MM.1S (cell line): ENCODE measurements around the gene CLRN3.

Experiments used
- DNase-seq: peaks from one replicate; pipeline ENCODE4 v3.0.0-alpha.2; 2015
- H2AFZ ChIP-seq: fragments of 300-600 bp; sonication (generic); 2 replicates; pipeline ENCODE4 v1.6.0; 2016; ENCODE audit warnings: antibody characterized with exemption, low read length
- H3F3A ChIP-seq: fragments of 300-600 bp; sonication (generic); 2 replicates; pipeline ENCODE4 v1.6.1; 2016; ENCODE audit warnings: mild to moderate bottlenecking, antibody characterized with exemption, low read length, moderate library complexity, mixed read lengths; ENCODE audit not compliant: insufficient read depth
- H3K27ac ChIP-seq: fragments of 300-600 bp; sonication (generic); 2 replicates; pipeline ENCODE4 v1.5.1; 2016; ENCODE audit warnings: mild to moderate bottlenecking, low read length
- H3K27me3 ChIP-seq: fragments of 300-600 bp; sonication (generic); replicated peaks from 2 replicates; pipeline ENCODE4 v1.6.0; 2016; ENCODE audit warnings: low read length; ENCODE audit not compliant: insufficient read depth
- H3K36me3 ChIP-seq: fragments of 300-600 bp; sonication (generic); replicated peaks from 2 replicates; pipeline ENCODE4 v1.6.1; 2016; ENCODE audit warnings: mild to moderate bottlenecking, low read length, mixed read lengths; ENCODE audit not compliant: insufficient read depth
- H3K4me1 ChIP-seq: fragments of 300-600 bp; sonication (generic); 2 replicates; pipeline ENCODE4 v1.6.1; 2016; ENCODE audit warnings: low read length, mixed read lengths
- H3K4me2 ChIP-seq: fragments of 300-600 bp; sonication (generic); 2 replicates; pipeline ENCODE4 v1.6.0; 2016; ENCODE audit warnings: low read depth, low read length
- H3K4me3 ChIP-seq: fragments of 300-600 bp; sonication (generic); 2 replicates; pipeline ENCODE4 v1.5.1; 2016; ENCODE audit warnings: low read length, mixed read lengths
- H3K79me2 ChIP-seq: fragments of 300-600 bp; sonication (generic); 2 replicates; pipeline ENCODE4 v1.6.1; 2016; ENCODE audit warnings: mixed run types, low read length, mixed read lengths
- H3K9ac ChIP-seq: fragments of 300-600 bp; sonication (generic); 2 replicates; pipeline ENCODE4 v1.6.1; 2016; ENCODE audit warnings: low read length, mixed read lengths
- H3K9me2 ChIP-seq: fragments of 300-600 bp; sonication (generic); replicated peaks from 2 replicates; pipeline ENCODE4 v1.6.1; 2016; ENCODE audit warnings: mild to moderate bottlenecking, low read length, mixed read lengths; ENCODE audit not compliant: insufficient read depth
- H3K9me3 ChIP-seq: fragments of 300-600 bp; sonication (generic); replicated peaks from 2 replicates; pipeline ENCODE4 v1.6.1; 2016; ENCODE audit warnings: mild to moderate bottlenecking, low read length, mixed read lengths; ENCODE audit not compliant: insufficient read depth
- H4K20me1 ChIP-seq: fragments of 300-600 bp; sonication (generic); 2 replicates; pipeline ENCODE4 v1.6.1; 2016; ENCODE audit warnings: mild to moderate bottlenecking, low read length, moderate library complexity, mixed read lengths; ENCODE audit not compliant: insufficient read depth
- EZH2 ChIP-seq: fragments of 300-600 bp; sonication (generic); optimal IDR thresholded peaks from 2 replicates; pipeline ENCODE3; 2017; ENCODE audit warnings: low read depth, mild to moderate bottlenecking, antibody characterized with exemption, low read length, mixed read lengths
- EZH2phosphoT487 ChIP-seq: fragments of 300-600 bp; sonication (generic); IDR thresholded peaks from 2 replicates; pipeline ENCODE4 v1.6.1; 2018; ENCODE audit warnings: antibody characterized with exemption, low read length
- TF ChIP-seq, protein P1 (sequence below): fragments of 300-600 bp; sonication (generic); IDR thresholded peaks from 2 replicates; pipeline ENCODE4 v1.5.1; 2016; ENCODE audit warnings: antibody characterized with exemption, low read length, mixed read lengths

CLRN3 gene

GRCh38 chr10:127892743-127893142 is at the start of gene CLRN3:
Gene CLRN3 (minus strand): TSS chr10:127892941. CDS start chr10:127892784, 157 bp downstream.
- Histone ChIP-seq H3K27me3 (no peaks in the 10 kb centered on the region), H3K9ac (no peak within 1 kb of the TSS), H3K36me3 (no peaks in the 10 kb centered on the region), H3K4me1 (no peaks in the 10 kb centered on the region), H3K27ac (no peak within 1 kb of the TSS), H4K20me1 (no peaks in the 10 kb centered on the region), H3K9me3 (no peaks in the 10 kb centered on the region), H3F3A (no peaks in the 10 kb centered on the region), H2AFZ (no peak within 1 kb of the TSS), H3K4me3 (no peak within 1 kb of the TSS), H3K9me2 (no peaks in the 10 kb centered on the region), H3K79me2 (no peaks in the 10 kb centered on the region), H3K4me2 (no peak within 1 kb of the TSS)
- no peak for DNase-seq
- TF ChIP-seq, protein P1, sequence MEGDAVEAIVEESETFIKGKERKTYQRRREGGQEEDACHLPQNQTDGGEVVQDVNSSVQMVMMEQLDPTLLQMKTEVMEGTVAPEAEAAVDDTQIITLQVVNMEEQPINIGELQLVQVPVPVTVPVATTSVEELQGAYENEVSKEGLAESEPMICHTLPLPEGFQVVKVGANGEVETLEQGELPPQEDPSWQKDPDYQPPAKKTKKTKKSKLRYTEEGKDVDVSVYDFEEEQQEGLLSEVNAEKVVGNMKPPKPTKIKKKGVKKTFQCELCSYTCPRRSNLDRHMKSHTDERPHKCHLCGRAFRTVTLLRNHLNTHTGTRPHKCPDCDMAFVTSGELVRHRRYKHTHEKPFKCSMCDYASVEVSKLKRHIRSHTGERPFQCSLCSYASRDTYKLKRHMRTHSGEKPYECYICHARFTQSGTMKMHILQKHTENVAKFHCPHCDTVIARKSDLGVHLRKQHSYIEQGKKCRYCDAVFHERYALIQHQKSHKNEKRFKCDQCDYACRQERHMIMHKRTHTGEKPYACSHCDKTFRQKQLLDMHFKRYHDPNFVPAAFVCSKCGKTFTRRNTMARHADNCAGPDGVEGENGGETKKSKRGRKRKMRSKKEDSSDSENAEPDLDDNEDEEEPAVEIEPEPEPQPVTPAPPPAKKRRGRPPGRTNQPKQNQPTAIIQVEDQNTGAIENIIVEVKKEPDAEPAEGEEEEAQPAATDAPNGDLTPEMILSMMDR, result no peak
- TF ChIP-seq EZH2phosphoT487, result no peak
- no peak for TF ChIP-seq EZH2

DNA sequence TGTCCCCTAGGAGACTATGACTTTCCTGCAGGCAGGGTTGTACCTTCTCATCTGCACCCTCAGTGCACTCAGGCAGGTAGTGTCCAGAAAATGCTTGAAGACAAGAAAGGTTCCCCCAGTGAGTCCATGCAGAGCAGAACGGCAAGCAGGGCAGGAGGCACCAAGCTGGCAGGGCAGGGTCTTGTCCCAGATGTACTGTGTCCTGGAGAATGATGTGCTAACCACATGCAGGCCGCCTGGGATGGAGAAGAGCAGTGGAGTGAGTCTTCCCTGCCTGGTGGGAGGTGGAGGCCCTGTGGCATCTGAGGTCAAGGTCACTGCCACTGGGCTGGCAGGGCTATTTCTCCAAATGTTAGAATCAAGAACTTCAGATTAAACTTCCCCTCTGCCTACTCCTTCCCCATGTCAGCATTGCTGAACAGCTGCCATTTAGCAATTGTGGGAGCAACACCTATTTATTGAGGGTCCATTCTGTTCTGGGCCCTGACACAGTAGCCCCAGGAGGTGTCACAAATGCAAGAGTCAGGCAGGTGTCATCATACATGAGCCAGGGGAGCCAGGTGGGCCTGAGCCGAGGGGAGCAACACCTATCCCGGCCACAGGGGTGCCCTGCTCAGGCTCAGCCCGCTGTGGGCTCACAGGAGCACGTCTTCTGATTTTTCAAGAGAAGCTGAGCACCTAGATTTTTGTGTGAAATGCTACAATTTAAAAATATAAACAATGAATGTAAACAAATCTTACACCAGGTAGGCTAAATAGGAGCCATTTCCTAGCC is 48.3 kb upstream of the CLRN3 start:
- Histone ChIP-seq H3K79me2 (no peaks in the 10 kb centered on the region), H3K4me2 (no peak overlapping the region), H3K27me3 (no peaks in the 10 kb centered on the region), H4K20me1 (no peaks in the 10 kb centered on the region), H3F3A (no peaks in the 10 kb centered on the region), H3K4me3 (no peak overlapping the region), H2AFZ (no peak overlapping the region), H3K9me3 (no peaks in the 10 kb centered on the region), H3K36me3 (no peaks in the 10 kb centered on the region), H3K4me1 (no peaks in the 10 kb centered on the region), H3K9me2 (no peaks in the 10 kb centered on the region), H3K27ac (no peak overlapping the region), H3K9ac (no peak overlapping the region)
- no peak for DNase-seq
- TF ChIP-seq EZH2 (no peak), EZH2phosphoT487 (no peak)
- TF ChIP-seq, protein P1, result no peak

GRCh38 chr10:127939786-127940330 is 47.1 kb upstream of the CLRN3 start:
- H3K9me2 ChIP-seq, result no peaks in the 10 kb centered on the region
- TF ChIP-seq EZH2 (no peak), EZH2phosphoT487 (no peak)
- TF ChIP-seq, protein P1, result no peak
- peak overlapping the region; percentile 7; the same call in 1 of the 2 replicates for H3K27ac ChIP-seq
- H3K4me2 ChIP-seq, result no peak overlapping the region
- no peaks in the 10 kb centered on the region for H3F3A ChIP-seq
- H3K36me3 ChIP-seq, result no peaks in the 10 kb centered on the region
- no peaks in the 10 kb centered on the region for H3K27me3 ChIP-seq
- no peaks in the 10 kb centered on the region for H4K20me1 ChIP-seq
- no peak overlapping the region for H3K4me3 ChIP-seq
- no peaks in the 10 kb centered on the region for H3K79me2 ChIP-seq
- H3K9me3 ChIP-seq, result no peaks in the 10 kb centered on the region
- no peak overlapping the region for H2AFZ ChIP-seq
- peak; percentile 38 for DNase-seq
- no peaks in the 10 kb centered on the region for H3K4me1 ChIP-seq
- H3K9ac ChIP-seq, result no peak overlapping the region
